ENCODE results near the gene OTULIN. TPM values are rescaled to one million over a fixed set of nuclear protein-coding genes. Genes with fewer than 3 reads are reported as not detected.

OTULIN gene
- total and polyA plus RNA-seq, 2 of the 13 experiments (the other 11 are each of a cell fraction or from before 2014, with no cell fraction given) = 7.0 to 34.8 TPM

DNA sequence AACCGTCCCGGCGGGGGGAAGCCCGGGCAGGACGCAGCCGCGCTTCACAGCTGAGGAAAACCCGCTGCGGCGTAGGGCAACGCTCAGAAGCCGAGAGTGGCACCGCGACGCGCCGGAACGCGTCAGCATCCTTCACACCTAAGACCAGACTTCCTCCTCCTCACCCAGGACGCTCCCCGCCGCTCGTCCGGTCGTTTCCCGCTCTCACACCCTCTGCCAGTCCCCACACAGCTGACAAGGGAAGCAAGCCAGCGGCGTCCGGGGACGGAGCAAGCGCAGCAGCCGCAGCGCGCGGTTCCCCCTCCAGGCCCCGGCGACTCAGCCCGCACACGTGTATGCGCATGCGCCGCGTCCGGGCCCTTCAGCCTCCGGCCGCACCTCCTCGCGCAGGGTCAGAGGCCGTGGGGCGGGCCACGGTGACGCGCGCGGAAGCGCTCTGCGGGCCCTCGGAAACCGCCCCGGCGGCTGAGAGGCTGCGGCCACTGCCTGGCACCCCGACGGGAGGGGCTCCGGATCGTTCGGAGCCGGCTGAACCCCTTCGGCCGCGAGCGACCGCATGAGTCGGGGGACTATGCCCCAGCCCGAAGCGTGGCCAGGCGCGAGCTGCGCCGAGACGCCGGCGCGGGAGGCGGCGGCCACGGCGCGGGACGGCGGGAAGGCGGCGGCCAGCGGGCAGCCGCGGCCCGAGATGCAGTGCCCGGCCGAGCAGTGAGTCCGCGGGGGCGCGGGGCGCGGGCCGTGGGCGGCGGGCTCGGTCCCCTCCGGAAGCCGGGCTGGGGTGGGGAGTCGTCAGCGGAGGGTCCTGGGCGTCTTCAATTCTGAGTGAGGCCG, at the start of gene OTULIN (continued):
- TF ChIP-seq TOPORS (CRISPR knock-in tag; IDR thresholded peaks at IDR 0.05) = peak; percentile 64; the same call in 1 of the 2 replicates
- peak; percentile 87; the same call in 1 of the 2 replicates for TF ChIP-seq ZNF563 (CRISPR knock-in tag; IDR thresholded peaks at IDR 0.05)
- TF ChIP-seq, protein P1, sequence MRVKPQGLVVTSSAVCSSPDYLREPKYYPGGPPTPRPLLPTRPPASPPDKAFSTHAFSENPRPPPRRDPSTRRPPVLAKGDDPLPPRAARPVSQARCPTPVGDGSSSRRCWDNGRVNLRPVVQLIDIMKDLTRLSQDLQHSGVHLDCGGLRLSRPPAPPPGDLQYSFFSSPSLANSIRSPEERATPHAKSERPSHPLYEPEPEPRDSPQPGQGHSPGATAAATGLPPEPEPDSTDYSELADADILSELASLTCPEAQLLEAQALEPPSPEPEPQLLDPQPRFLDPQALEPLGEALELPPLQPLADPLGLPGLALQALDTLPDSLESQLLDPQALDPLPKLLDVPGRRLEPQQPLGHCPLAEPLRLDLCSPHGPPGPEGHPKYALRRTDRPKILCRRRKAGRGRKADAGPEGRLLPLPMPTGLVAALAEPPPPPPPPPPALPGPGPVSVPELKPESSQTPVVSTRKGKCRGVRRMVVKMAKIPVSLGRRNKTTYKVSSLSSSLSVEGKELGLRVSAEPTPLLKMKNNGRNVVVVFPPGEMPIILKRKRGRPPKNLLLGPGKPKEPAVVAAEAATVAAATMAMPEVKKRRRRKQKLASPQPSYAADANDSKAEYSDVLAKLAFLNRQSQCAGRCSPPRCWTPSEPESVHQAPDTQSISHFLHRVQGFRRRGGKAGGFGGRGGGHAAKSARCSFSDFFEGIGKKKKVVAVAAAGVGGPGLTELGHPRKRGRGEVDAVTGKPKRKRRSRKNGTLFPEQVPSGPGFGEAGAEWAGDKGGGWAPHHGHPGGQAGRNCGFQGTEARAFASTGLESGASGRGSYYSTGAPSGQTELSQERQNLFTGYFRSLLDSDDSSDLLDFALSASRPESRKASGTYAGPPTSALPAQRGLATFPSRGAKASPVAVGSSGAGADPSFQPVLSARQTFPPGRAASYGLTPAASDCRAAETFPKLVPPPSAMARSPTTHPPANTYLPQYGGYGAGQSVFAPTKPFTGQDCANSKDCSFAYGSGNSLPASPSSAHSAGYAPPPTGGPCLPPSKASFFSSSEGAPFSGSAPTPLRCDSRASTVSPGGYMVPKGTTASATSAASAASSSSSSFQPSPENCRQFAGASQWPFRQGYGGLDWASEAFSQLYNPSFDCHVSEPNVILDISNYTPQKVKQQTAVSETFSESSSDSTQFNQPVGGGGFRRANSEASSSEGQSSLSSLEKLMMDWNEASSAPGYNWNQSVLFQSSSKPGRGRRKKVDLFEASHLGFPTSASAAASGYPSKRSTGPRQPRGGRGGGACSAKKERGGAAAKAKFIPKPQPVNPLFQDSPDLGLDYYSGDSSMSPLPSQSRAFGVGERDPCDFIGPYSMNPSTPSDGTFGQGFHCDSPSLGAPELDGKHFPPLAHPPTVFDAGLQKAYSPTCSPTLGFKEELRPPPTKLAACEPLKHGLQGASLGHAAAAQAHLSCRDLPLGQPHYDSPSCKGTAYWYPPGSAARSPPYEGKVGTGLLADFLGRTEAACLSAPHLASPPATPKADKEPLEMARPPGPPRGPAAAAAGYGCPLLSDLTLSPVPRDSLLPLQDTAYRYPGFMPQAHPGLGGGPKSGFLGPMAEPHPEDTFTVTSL (CRISPR knock-in tag; IDR thresholded peaks at IDR 0.05; ENCODE audit: borderline replicate concordance) = no peak
- TF ChIP-seq ZSCAN22 (CRISPR knock-in tag; IDR thresholded peaks at IDR 0.05) = 0 out of 2 replicates have a peak, but pooled peaks have one; percentile 69
- TF ChIP-seq KDM4B (CRISPR knock-in tag; IDR thresholded peaks at IDR 0.05) = 0 out of 2 replicates have a peak, but pooled peaks have one; percentile 63
- TF ChIP-seq ZSCAN31 (CRISPR knock-in tag; IDR thresholded peaks at IDR 0.05; ENCODE audit: low read depth) = peak; percentile 47; the same call in 1 of the 2 replicates
- TF ChIP-seq SNAI1 (CRISPR knock-in tag; IDR thresholded peaks at IDR 0.05; ENCODE audit: borderline replicate concordance) = peak; percentile 73; the same call in 1 of the 2 replicates
- TF ChIP-seq, protein P2, sequence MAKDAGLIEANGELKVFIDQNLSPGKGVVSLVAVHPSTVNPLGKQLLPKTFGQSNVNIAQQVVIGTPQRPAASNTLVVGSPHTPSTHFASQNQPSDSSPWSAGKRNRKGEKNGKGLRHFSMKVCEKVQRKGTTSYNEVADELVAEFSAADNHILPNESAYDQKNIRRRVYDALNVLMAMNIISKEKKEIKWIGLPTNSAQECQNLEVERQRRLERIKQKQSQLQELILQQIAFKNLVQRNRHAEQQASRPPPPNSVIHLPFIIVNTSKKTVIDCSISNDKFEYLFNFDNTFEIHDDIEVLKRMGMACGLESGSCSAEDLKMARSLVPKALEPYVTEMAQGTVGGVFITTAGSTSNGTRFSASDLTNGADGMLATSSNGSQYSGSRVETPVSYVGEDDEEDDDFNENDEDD (CRISPR knock-in tag; IDR thresholded peaks at IDR 0.05; ENCODE audit: borderline replicate concordance) = peak; percentile 94
- TF ChIP-seq JARID2 (CRISPR knock-in tag; IDR thresholded peaks at IDR 0.05; ENCODE audit: insufficient replicate concordance) = no peak
- TF ChIP-seq ZFP36L2 (CRISPR knock-in tag; IDR thresholded peaks at IDR 0.05) = no peak
- no peak; the same call in 1 of the 2 replicates for TF ChIP-seq REL (CRISPR knock-in tag; conservative IDR thresholded peaks at IDR 0.05)
- no peak for TF ChIP-seq SNRNP70 (IDR thresholded peaks at IDR 0.05; ENCODE audit: low read depth, low read length)
- TF ChIP-seq ZNF205 (CRISPR knock-in tag; IDR thresholded peaks at IDR 0.05) = peak; percentile 73
- peak; percentile 72; the same call in 1 of the 2 replicates for TF ChIP-seq ZNF839 (CRISPR knock-in tag; IDR thresholded peaks at IDR 0.05; ENCODE audit: borderline replicate concordance)
- TF ChIP-seq, protein P3, sequence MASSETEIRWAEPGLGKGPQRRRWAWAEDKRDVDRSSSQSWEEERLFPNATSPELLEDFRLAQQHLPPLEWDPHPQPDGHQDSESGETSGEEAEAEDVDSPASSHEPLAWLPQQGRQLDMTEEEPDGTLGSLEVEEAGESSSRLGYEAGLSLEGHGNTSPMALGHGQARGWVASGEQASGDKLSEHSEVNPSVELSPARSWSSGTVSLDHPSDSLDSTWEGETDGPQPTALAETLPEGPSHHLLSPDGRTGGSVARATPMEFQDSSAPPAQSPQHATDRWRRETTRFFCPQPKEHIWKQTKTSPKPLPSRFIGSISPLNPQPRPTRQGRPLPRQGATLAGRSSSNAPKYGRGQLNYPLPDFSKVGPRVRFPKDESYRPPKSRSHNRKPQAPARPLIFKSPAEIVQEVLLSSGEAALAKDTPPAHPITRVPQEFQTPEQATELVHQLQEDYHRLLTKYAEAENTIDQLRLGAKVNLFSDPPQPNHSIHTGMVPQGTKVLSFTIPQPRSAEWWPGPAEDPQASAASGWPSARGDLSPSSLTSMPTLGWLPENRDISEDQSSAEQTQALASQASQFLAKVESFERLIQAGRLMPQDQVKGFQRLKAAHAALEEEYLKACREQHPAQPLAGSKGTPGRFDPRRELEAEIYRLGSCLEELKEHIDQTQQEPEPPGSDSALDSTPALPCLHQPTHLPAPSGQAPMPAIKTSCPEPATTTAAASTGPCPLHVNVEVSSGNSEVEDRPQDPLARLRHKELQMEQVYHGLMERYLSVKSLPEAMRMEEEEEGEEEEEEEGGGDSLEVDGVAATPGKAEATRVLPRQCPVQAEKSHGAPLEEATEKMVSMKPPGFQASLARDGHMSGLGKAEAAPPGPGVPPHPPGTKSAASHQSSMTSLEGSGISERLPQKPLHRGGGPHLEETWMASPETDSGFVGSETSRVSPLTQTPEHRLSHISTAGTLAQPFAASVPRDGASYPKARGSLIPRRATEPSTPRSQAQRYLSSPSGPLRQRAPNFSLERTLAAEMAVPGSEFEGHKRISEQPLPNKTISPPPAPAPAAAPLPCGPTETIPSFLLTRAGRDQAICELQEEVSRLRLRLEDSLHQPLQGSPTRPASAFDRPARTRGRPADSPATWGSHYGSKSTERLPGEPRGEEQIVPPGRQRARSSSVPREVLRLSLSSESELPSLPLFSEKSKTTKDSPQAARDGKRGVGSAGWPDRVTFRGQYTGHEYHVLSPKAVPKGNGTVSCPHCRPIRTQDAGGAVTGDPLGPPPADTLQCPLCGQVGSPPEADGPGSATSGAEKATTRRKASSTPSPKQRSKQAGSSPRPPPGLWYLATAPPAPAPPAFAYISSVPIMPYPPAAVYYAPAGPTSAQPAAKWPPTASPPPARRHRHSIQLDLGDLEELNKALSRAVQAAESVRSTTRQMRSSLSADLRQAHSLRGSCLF (CRISPR knock-in tag; IDR thresholded peaks at IDR 0.05; ENCODE audit: borderline replicate concordance) = no peak
- TF ChIP-seq ZNF547 (CRISPR knock-in tag; IDR thresholded peaks at IDR 0.05) = peak; percentile 92; the same call in 1 of the 2 replicates

Data from HepG2 (cell line).